ENCODE results near the gene RAD21L1. TPM values are rescaled to one million over a fixed set of nuclear protein-coding genes. Genes with fewer than 3 reads are reported as not detected.

RAD21L1 gene
- total and polyA plus RNA-seq, 2 of the 8 experiments (the other 6 are each of a cell fraction or from before 2014, with no cell fraction given) = 0.06 to 0.26 TPM

GRCh38 chr20:1212607-1213396 lies 13.0 kb upstream of the RAD21L1 start (continued):
- TF ChIP-seq CHD7 (IDR thresholded peaks at IDR 0.05; ENCODE audit: insufficient replicate concordance, low read length) (peak; percentile 96), BACH1 (IDR thresholded peaks at IDR 0.05; ENCODE audit: low read length) (peak; percentile 83; the same call in 1 of the 2 replicates), RBBP5 (IDR thresholded peaks at IDR 0.05; ENCODE audit: borderline replicate concordance, low read depth, low read length) (no peak), HDAC6 (IDR thresholded peaks at IDR 0.05; ENCODE audit: low read depth, low read length) (no peak), EZH2 (IDR thresholded peaks at IDR 0.05; ENCODE audit: low read depth, low read length, severe bottlenecking) (no peak), YY1 (IDR thresholded peaks at IDR 0.05; ENCODE audit: low read depth, low read length) (peak; percentile 66; the same call in 1 of the 2 replicates), CTCF (IDR thresholded peaks at IDR 0.05; ENCODE audit: control extremely low read depth in 1 of 3, insufficient read depth in 1 of 3, low read depth in 1 of 3, low read length in 3 of 3) (peak; percentile 80 to 93 (median 85))

All from H1 (cell line).